Stimulated activated memory B cell treated with anti-CD40 and anti-IgM and Interleukin-4, amounts not matched to agents 10 μg/mL and 1 μg/mL and 100 μg/mL, for 72 hours (primary cell): ENCODE measurements around the gene GCH1.
"Not testable (repeated sequence)": the region's sequence is repeated elsewhere in the genome, so short reads cannot be mapped to it uniquely, and the experiment has no call there.

Experiments
- ATAC-seq: fragments of 150-1000 bp; cut with Tn5 transposase; 2 replicates; pipeline ENCODE4 v1.10.0; 2021
- H3K27ac Mint-ChIP-seq: one replicate; pipeline ENCODE4 v1.8.0; 2022; ENCODE audit warnings: mild to moderate bottlenecking, mixed read lengths
- H3K27me3 Mint-ChIP-seq: one replicate; pipeline ENCODE4 v1.8.0; 2022; ENCODE audit warnings: mixed read lengths
- H3K36me3 Mint-ChIP-seq: one replicate; pipeline ENCODE4 v1.8.0; 2022; ENCODE audit warnings: mixed read lengths
- H3K4me1 Mint-ChIP-seq: one replicate; pipeline ENCODE4 v1.8.0; 2022; ENCODE audit warnings: mixed read lengths
- H3K4me3 Mint-ChIP-seq: one replicate; pipeline ENCODE4 v1.8.0; 2022; ENCODE audit warnings: mild to moderate bottlenecking, moderate library complexity, mixed read lengths
- H3K9me3 Mint-ChIP-seq: one replicate; pipeline ENCODE4 v1.8.0; 2022; ENCODE audit warnings: mixed read lengths

Gene GCH1

DNA sequence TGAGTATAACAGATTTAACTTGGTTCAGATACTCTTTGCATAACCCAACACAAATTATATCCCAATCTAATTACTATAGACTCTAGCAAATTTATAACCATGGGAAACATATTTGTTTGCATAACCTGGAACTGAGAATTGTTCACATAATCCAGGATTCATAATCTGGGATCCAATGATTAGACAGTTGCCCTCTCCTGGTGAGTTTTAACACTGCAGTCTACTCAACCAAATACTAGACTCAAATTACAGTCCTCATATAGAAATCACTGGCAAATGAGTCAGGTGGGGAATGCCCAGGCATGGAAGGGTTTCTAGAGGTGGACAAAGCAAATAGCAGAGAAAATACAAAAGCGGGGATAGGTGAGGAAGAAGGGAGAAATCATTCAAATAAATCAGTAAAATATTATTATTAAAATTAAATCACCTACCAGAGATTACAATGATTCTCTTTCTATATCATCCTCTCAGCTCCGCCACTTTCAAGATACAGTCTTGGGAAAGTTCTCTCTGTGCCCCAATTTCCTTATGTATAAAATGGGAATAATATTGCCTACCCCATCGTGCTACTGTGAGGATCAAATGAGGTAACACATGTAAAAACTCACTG lies 9.4 kb downstream of the GCH1 start:
- no peaks in the 10 kb centered on the region for H3K27me3 Mint-ChIP-seq
- H3K27ac Mint-ChIP-seq = no peak overlapping the region
- ATAC-seq = no peak
- no peaks in the 10 kb centered on the region for H3K9me3 Mint-ChIP-seq
- H3K4me3 Mint-ChIP-seq = no peak overlapping the region
- peaks cover 38% of the 10 kb centered on the region for H3K4me1 Mint-ChIP-seq
- no peaks in the 10 kb centered on the region for H3K36me3 Mint-ChIP-seq

DNA sequence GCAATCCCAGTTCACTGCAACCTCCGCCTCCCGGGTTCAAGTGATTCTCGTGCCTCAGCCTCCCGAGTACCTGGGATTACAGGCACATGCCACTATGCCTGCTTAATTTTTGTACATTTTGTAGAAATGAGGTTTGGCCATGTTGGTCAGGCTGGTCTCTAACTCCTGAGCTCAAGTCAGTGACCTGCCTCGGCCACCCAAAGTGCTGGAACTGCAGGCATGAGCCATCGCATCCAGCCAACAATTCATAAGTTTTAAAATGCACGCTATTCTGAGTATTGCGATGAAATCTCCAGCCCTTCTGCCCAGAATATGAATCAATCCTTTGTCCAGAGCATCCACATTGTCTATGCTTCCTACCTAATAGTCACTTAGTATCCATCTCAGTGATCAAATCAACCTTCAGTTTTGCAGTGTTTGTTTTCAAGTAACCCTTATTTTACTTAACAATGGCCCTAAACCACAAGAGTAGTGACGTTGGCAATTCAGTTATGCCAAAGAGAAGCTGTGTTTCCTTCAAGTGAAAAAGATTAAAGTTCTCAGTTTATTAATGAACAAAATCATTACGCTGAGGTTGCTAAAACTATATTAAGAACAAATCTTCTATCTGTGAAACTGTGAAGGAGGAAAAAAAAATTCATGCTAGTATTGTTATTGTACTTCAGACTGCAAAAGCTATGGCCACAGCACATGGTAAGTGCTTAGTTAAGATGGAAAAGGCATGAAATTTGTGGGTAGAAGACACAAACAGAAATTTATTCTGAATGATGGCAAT lies 11.0 kb downstream of the GCH1 start:
- Mint-ChIP-seq H3K4me3 (no peak overlapping the region), H3K4me1 (peaks cover 40% of the 10 kb centered on the region), H3K27me3 (no peaks in the 10 kb centered on the region), H3K9me3 (no peaks in the 10 kb centered on the region), H3K27ac (peak overlapping the region; percentile 58), H3K36me3 (no peaks in the 10 kb centered on the region)
- no peak for ATAC-seq

DNA sequence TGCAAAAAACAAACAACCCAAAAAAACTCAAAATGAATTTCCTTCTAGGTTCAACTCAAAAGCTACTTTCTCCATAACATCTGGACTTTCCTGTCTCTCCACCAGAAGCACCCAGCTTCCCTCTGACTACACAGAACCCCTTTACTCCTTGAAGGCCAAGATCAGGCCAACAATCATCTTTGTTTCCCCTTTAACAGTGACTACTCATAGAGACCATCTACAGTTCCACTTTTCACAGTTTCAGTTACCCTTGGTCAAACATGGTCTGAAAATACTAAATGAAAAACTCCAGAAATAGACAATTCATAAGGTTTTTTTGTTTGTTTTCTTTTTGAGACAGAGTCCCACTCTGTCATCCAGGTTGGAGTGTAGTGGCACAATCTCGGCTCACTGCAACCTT lies 11.8 kb downstream of the GCH1 start:
- Mint-ChIP-seq H3K27me3 (no peaks in the 10 kb centered on the region), H3K27ac (peak overlapping the region; percentile 13), H3K36me3 (no peaks in the 10 kb centered on the region), H3K9me3 (no peaks in the 10 kb centered on the region), H3K4me1 (peaks cover 44% of the 10 kb centered on the region), H3K4me3 (no peak overlapping the region)
- ATAC-seq = peak; percentile 94

DNA sequence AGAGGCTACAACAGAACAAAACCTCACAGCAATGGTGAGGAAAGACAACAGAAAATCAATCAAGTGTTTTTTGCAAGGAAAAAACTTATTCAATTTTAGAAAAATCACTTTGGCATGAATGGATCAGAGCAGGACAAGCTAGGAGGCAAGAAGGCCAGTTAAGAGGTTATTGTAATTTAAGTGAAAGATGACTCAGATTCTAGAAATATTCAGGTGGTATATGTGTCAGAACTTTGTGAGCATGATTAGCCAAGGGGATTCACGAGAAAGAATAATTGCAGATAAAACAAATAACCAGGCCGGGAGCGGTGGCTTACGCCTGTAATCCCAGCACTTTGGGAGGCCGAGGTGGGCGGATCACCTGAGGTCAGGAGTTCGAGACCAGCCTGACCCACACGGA lies 12.7 kb downstream of the GCH1 start:
- Mint-ChIP-seq H3K27ac (peak overlapping the region; percentile 13), H3K27me3 (no peaks in the 10 kb centered on the region), H3K36me3 (no peaks in the 10 kb centered on the region), H3K4me1 (peaks cover 35% of the 10 kb centered on the region), H3K9me3 (no peaks in the 10 kb centered on the region), H3K4me3 (no peak overlapping the region)
- ATAC-seq = no peak

DNA sequence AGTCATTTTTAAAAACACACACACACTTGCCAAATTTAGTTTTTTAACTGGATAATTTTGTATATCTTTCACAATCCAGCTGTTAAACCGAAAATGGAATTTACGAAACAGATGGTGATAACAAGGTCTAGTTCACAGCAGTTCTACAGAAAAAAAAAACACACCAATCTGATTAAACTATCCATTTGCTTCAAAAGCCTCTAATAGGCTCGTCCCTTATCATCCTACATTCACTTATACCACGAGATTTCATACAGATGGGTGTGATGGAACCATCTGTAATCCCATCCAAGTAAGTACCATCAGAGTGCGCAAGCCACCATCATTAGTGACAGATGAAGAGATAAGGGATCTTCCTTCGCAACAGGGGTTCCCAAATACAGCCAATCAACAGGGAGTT lies 20.1 kb downstream of the GCH1 start:
- peak overlapping the region; percentile 96 for H3K27ac Mint-ChIP-seq
- no peaks in the 10 kb centered on the region for H3K36me3 Mint-ChIP-seq
- ATAC-seq = no peak
- no peaks in the 10 kb centered on the region for H3K9me3 Mint-ChIP-seq
- peaks cover 15% of the 10 kb centered on the region for H3K4me1 Mint-ChIP-seq
- no peaks in the 10 kb centered on the region for H3K27me3 Mint-ChIP-seq
- H3K4me3 Mint-ChIP-seq = no peak overlapping the region

DNA sequence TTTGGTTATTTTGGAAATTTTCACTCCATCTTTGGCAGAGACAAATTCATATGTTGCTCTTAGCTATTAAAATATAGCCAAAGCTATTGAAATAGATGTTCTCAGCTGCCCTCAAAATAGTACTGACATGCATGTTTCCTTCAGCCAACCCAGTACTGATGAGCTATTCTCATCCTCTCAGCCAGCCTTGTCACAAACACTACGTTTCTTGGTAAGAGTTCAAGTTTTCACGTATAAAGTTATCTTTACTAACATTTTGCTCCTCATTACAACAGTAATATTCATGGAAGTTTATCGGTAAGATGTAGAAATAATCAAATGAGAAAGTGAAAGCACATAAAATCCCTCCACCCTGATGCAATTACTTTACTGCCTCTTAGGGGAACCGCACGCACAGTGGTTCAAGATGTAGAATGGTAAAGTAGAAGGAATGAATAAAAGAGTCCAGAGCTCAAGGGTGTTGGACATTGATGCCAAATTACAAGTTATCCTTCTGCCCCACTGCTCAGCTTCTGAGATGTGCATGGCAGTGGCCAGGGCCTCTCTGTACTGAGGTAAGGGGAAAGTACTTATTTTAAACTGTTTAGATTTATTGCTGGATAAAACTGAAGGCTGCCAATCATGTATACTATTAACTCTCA lies 20.7 kb downstream of the GCH1 start:
- Mint-ChIP-seq H3K36me3 (no peaks in the 10 kb centered on the region), H3K9me3 (no peaks in the 10 kb centered on the region), H3K27ac (peak overlapping the region; percentile 96), H3K4me1 (peaks cover 15% of the 10 kb centered on the region), H3K27me3 (no peaks in the 10 kb centered on the region), H3K4me3 (peak overlapping the region; percentile 88)
- peak; percentile 79 for ATAC-seq

DNA sequence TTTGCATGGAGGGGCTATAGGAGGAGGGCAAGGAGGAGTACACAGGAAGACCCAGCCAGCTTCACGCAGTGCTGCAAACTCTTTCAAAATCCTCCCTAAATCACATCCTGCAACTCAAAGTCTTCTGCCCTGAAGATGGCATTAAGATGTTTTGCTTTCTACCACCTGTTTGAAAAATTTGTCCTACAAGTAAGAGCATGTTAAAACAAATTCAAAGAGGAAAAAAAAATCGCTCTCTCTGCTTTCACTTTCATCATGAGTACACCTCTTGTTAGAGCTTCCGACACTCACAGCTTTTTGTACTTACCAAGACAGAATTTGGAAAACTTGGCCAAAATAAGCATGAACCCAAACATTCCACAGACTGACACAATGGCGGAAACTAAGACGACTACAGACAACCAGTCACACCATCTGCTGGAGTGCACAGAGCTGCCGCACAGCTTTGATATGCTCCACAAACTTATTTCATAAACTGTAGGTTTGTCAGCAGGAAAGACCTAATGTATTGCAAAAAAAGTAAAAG lies 21.3 kb downstream of the GCH1 start:
- Mint-ChIP-seq H3K4me3 (peak overlapping the region; percentile 88), H3K27me3 (no peaks in the 10 kb centered on the region), H3K27ac (peak overlapping the region; percentile 96), H3K9me3 (no peaks in the 10 kb centered on the region), H3K36me3 (no peaks in the 10 kb centered on the region), H3K4me1 (peaks cover 10% of the 10 kb centered on the region)
- peak; percentile 78 for ATAC-seq

DNA sequence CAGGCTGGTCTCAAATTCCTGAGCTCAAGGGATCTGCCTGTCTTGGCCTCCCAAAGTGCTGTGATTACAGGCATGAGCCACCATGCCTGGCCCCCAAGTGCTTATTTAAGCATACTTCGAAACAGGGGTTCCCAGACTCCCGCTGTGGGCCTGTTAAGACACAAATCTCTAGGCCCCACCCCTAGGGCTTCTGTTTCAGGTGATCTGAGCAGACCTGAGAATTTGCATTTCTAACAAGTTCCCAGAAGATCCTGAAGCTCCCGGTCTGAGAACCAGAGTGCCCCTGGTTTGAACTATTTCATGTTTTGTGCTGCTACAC lies 25.0 kb downstream of the GCH1 start:
- no peaks in the 10 kb centered on the region for H3K9me3 Mint-ChIP-seq
- H3K27me3 Mint-ChIP-seq = no peaks in the 10 kb centered on the region
- no peak overlapping the region for H3K27ac Mint-ChIP-seq
- no peak for ATAC-seq
- H3K36me3 Mint-ChIP-seq = no peaks in the 10 kb centered on the region
- H3K4me1 Mint-ChIP-seq = peaks cover 15% of the 10 kb centered on the region
- H3K4me3 Mint-ChIP-seq = no peak overlapping the region

DNA sequence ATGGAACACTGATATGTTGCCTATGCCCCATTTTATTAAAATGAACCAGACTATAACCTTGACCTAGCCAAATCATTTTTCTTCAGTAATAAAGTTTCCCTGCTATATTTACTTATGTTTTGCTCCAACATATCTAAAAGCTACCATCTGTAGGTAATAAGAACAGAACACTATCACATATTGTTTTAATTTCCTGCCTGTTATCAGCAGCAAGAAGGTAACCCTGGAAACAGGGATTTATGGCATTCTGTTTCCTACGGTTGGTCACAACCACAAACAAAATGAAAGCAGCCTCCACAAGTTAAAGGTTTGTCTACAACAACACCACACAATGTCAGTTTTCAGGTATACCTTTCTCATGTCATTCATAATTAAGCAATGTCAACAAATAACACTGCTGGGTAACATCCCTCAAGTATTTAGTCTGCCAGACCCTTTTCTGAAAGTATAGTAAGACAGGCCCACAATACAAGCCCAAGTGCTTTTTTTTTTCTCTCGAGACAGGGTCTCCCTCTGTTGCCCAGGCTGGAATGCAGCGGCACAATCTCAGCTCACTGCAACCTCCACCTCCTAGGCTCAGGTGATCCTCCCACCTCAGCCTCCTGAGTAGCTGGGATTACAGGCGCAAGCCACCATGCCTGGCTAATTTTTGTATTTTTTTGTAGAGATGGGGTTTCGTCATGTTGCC lies 25.5 kb downstream of the GCH1 start:
- ATAC-seq = no peak
- H3K4me1 Mint-ChIP-seq = peaks cover 10% of the 10 kb centered on the region
- no peak overlapping the region for H3K27ac Mint-ChIP-seq

DNA sequence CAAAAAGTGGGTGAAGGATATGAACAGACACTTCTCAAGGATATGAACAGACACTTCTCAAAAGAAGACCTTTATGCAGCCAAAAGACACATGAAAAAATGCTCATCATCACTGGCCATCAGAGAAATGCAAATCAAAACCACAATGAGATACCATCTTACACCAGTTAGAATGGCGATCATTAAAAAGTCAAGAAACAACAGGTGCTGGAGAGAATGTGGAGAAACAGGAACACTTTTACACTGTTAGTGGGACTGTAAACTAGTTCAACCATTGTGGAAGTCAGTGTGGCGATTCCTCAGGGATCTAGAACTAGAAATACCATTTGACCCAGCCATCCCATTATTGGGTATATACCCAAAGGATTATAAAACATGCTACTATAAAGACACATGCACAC lies 27.0 kb downstream of the GCH1 start:
- not testable (repeated sequence) for H3K27ac Mint-ChIP-seq, H3K4me1 Mint-ChIP-seq

More for the DNA sequence above, 25.5 kb downstream of the GCH1 start:
- no peaks in the 10 kb centered on the region for H3K9me3 Mint-ChIP-seq
- no peaks in the 10 kb centered on the region for H3K36me3 Mint-ChIP-seq
- no peaks in the 10 kb centered on the region for H3K27me3 Mint-ChIP-seq
- no peak overlapping the region for H3K4me3 Mint-ChIP-seq

DNA sequence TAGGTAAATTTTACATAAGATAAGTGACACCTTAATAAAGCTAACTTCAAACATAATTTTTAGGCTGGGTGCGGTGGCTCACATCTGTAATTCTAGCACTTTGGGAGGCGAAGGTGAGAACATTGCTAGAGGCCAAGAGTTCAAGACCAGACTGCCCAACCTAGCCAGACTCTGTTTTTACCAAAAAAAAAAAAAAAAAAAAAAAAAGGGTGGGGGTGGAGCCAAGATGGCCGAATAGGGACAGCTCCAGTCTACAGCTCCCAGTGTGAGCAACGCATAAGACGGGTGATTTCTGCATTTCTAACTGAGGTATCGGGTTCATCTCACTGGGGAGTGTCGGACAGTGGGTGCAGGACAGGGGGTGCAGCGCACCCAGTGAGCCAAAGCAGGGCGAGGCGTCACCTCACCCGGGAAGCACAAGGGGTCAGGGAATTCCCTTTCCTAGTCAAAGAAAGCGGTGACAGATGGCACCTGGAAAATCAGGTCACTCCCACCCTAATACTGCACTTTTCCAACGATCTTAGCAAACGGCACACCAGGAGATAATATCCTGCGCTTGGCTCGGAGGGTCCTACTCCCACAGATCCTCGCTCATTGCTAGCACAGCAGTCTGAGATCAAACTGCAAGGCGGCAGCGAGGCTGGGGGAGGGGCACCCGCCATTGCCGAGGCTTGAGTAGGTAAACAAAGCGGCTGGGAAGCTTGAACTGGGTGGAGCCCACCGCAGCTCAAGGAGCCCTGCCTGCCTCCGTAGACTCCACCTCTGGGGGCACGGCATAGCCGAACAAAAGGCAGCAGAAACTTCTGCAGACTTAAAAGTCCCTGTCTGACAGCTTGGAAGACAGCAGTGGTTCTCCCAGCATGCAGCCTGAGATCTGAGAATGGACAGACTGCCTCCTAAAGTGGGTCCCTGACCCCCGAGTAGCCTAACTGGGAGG lies 32.2 kb downstream of the GCH1 start:
- ATAC-seq, H3K27me3 Mint-ChIP-seq, H3K9me3 Mint-ChIP-seq, H3K27ac Mint-ChIP-seq, H3K36me3 Mint-ChIP-seq: not testable (repeated sequence)
- H3K4me1 Mint-ChIP-seq = peaks cover 18% of the 10 kb centered on the region
- peak overlapping the region; percentile 68 for H3K4me3 Mint-ChIP-seq

More for the DNA sequence above, 27.0 kb downstream of the GCH1 start:
- not testable (repeated sequence) for ATAC-seq, H3K9me3 Mint-ChIP-seq, H3K36me3 Mint-ChIP-seq, H3K27me3 Mint-ChIP-seq, H3K4me3 Mint-ChIP-seq

DNA sequence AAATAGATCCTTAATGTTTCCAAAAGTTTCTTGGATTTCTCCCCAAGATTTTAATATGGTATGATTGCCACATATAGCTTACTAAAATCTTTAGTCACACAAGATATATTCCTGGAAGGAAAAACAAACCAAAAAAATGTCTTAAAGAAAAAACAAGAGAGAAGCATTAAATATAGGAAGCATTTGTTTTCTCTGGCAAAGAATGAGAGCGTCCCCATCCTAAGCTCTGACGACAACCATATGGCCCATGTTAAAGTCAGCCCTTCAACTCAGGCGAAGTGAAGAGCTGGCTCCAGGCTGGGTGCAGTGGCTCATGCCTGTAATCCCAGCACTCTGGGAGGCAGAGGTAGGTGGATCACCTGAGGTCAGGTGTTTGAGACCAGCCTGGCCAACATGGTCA lies 35.6 kb downstream of the GCH1 start:
- H3K4me1 Mint-ChIP-seq = peaks cover 10% of the 10 kb centered on the region
- no peak for ATAC-seq
- H3K36me3 Mint-ChIP-seq = peaks cover 12% of the 10 kb centered on the region
- H3K27ac Mint-ChIP-seq = no peak overlapping the region
- no peaks in the 10 kb centered on the region for H3K27me3 Mint-ChIP-seq
- H3K9me3 Mint-ChIP-seq = no peaks in the 10 kb centered on the region
- H3K4me3 Mint-ChIP-seq = no peak overlapping the region

DNA sequence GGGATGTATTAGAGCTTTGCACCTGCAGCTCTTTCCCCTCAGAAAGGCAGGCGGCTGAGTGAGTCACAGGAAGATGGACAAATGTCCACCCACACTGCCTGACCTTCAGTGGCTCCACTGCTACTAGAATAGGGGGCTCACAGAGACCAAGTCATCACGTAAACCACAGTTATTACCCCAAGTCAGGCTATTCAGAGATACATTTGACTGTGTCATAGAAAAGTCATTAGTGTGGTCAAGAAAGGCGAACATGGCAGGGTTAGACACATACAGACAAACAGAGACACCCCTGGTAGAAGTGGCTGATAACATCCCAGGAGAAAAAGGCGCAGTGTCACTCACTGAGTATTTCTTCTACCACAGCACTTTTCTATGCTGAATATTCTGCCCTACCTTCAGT lies 36.0 kb downstream of the GCH1 start:
- H3K27ac Mint-ChIP-seq = no peak overlapping the region
- peaks cover 10% of the 10 kb centered on the region for H3K4me1 Mint-ChIP-seq
- ATAC-seq = no peak
- H3K4me3 Mint-ChIP-seq = no peak overlapping the region
- no peaks in the 10 kb centered on the region for H3K27me3 Mint-ChIP-seq
- H3K9me3 Mint-ChIP-seq = no peaks in the 10 kb centered on the region
- H3K36me3 Mint-ChIP-seq = peaks cover 12% of the 10 kb centered on the region

DNA sequence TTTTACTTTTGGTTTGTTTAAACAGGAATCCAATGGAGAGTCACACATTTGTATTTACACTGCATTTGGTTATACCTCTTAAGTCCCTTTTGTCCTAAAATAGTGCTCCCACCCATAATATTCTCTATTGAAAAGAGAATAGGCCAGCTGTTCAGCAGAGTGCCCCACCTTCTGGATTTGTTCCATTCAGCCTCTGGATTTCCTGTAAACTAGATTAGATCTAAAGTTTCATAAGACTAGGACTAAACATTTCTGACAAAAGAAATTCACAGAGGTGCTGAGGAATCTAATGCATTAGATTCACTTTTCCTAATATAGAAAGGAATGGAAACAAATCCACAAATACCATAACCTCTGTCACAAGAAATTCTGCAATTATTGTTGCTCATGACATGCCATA lies 38.1 kb downstream of the GCH1 start:
- Mint-ChIP-seq H3K27me3 (no peaks in the 10 kb centered on the region), H3K27ac (no peak overlapping the region), H3K4me1 (peaks cover 10% of the 10 kb centered on the region), H3K36me3 (peaks cover 12% of the 10 kb centered on the region), H3K4me3 (no peak overlapping the region), H3K9me3 (no peaks in the 10 kb centered on the region)
- no peak for ATAC-seq
